Measurements from ENCODE around the gene FAM20C. TPM values are rescaled to one million over a fixed set of nuclear protein-coding genes. Genes with fewer than 3 reads are reported as not detected.
A peak's percentile ranks its signal among the peaks of the same experiment; 100 is the strongest.

The FAM20C gene
- total RNA-seq, 1 donor from 2014 or later: 21.9 TPM

DNA sequence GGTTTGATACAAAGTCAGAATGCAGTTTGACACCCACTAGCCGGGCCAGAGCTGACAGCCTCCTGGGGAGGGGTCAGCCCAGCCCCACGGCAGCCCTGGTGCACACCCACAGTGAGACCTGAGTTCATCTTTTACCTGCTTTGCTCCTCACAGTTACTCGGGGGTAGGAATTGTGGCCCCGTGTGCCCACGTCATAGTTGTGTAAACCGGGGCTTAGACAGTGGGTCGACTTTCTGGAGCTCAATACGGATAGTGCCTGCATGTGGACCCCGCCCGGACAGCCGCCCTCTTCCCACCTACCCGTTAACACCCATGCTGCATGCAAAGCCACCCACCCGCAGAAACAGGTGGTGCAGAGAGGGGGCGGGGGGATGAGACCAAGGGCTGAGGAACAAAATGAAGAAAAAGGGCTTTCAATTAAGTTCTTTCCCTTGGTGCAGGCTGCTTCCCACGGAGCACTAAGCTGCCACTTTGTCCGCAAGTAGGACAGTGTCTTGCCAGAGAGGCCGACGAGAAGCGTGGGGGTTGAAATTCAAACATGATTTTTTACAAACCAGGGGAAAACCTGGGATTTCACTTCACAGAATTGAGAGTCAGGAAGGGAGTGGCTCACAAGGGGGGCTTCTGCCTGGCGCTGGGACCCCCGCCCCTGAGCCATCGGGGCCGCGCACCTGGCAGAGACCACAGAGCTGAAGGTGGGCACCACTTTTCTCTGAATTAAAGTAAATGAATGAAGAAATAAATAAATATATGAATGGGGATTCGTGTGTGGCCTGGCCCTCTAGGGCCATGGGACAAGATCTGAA is 73.0 kb downstream of the FAM20C start:
- DNase-seq (ENCODE audit: low read depth, low spot score): no peak
- Mint-ChIP-seq H3K4me1 (no peaks in the 10 kb centered on the region), H3K9me3 (no peaks in the 10 kb centered on the region), H3K36me3 (ENCODE audit: low read depth) (peaks cover 10% of the 10 kb centered on the region), H3K27ac (ENCODE audit: unreplicated experiment) (no peak overlapping the region), H3K4me3 (no peak overlapping the region), H3K27me3 (ENCODE audit: low read depth) (peaks cover 21% of the 10 kb centered on the region)
- no peak for TF ChIP-seq CTCF (conservative IDR thresholded peaks at IDR 0.05)

DNA sequence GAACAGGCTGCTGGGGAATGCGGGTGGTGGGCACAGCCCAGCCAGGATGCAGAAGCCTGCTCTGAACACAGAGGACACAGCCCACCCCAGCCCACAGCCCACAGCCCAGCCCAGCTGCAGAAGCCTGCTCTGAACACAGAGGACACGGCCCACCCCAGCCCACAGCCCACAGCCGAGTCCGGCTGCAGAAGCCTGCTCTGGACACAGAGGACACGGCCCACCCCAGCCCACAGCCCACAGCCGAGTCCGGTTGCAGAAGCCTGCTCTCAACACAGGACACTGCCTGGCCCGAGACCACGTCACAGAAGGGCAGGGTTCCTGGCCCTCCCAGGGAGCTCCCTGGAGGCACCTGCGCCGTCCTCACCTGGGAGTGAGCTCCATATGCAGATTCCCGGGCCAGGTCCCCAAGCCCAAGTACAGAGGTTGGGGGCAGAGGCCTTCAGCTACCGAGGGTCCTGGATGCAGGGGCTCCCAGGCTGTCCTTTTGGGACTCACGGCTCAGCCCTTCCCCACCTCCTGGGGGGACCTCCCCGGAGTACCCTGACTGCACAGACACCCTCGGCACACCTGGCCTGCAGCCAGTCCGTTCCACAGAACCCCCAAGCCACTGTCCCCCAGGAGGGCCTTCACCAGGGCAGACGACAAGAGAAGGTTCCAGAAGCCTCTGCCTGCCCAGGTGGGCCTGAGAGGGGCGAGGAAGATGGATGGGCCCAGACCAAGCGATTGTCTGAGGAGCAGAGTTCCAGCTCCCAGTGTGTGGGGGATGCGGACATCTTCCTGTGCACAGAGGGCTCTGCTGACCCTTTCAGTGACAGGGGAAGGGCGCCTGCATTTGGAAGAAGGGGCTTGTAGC is 73.9 kb downstream of the FAM20C start:
- no peak overlapping the region for H3K4me3 Mint-ChIP-seq
- no peak overlapping the region for H3K27ac Mint-ChIP-seq (ENCODE audit: unreplicated experiment)
- H3K4me1 Mint-ChIP-seq: no peaks in the 10 kb centered on the region
- peaks cover 10% of the 10 kb centered on the region for H3K36me3 Mint-ChIP-seq (ENCODE audit: low read depth)
- no peak for TF ChIP-seq CTCF (conservative IDR thresholded peaks at IDR 0.05)
- DNase-seq (ENCODE audit: low read depth, low spot score): no peak
- no peaks in the 10 kb centered on the region for H3K9me3 Mint-ChIP-seq
- peaks cover 21% of the 10 kb centered on the region for H3K27me3 Mint-ChIP-seq (ENCODE audit: low read depth)

DNA sequence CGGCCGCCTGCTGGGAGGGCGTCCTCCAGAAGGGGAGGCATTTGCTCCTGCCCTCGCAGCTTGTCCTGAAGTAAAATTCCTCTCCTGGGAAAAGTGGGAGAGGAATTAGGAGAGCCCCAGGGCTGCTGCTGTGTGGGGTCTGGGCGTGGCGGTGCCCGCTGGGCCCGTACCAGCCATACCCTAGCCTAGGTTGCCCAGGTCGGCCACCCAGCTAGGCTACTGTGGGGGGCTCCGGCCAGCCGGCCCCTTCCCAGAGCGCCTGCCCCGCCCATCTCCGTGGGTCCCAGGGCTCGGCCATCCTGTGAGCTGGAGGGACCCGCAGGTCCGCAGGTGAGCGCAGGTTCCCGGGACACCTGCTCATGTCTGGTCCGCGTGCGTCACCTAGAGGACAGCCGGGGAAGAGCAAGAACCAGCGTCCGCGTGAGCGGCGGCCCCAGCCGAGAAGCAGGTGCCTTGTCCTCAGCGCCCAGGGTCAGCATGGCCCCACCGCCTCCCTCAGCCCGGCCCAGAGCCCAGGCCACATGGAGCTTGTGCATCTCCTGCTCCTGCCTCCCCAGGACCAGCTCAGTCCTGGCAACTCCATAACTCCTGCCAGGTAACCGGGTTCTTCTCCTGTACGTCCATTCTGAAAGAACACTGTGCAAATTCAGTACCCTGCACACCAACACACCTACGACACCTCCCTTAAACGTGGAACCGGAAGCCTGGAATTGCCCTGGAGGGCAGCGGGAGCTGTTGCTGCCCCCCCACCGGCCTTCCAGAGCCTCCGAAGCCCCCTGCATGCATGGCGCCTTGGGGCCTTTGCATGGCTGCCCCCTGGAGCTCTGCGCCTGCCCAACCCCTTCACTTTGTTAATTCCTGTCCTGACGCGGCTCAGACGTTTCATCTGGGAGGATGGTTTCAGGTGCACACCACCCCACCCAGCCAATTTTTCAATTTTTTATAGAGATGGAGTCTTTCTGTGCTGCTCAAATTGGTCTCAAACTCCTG is 74.8 kb downstream of the FAM20C start:
- H3K4me1 Mint-ChIP-seq: no peaks in the 10 kb centered on the region
- no peak overlapping the region for H3K27ac Mint-ChIP-seq (ENCODE audit: unreplicated experiment)
- H3K36me3 Mint-ChIP-seq (ENCODE audit: low read depth): peaks cover 6% of the 10 kb centered on the region
- TF ChIP-seq CTCF (conservative IDR thresholded peaks at IDR 0.05): peak; percentile 57
- H3K9me3 Mint-ChIP-seq: no peaks in the 10 kb centered on the region
- peaks cover 21% of the 10 kb centered on the region for H3K27me3 Mint-ChIP-seq (ENCODE audit: low read depth)
- peak; percentile 32 for DNase-seq (ENCODE audit: low read depth, low spot score)
- H3K4me3 Mint-ChIP-seq: no peak overlapping the region

GRCh38 chr7:268991-269390 is 76.6 kb downstream of the FAM20C start:
- H3K9me3 Mint-ChIP-seq: peaks cover 7% of the 10 kb centered on the region
- DNase-seq (ENCODE audit: low read depth, low spot score): no peak
- H3K27ac Mint-ChIP-seq (ENCODE audit: unreplicated experiment): no peak overlapping the region
- H3K27me3 Mint-ChIP-seq (ENCODE audit: low read depth): peaks cover 21% of the 10 kb centered on the region
- H3K4me3 Mint-ChIP-seq: no peak overlapping the region
- H3K36me3 Mint-ChIP-seq (ENCODE audit: low read depth): peaks cover 3% of the 10 kb centered on the region
- no peak for TF ChIP-seq CTCF (conservative IDR thresholded peaks at IDR 0.05)
- H3K4me1 Mint-ChIP-seq: no peaks in the 10 kb centered on the region

GRCh38 chr7:269721-270120 is 77.3 kb downstream of the FAM20C start:
- H3K4me1 Mint-ChIP-seq: no peaks in the 10 kb centered on the region
- H3K27me3 Mint-ChIP-seq (ENCODE audit: low read depth): peaks cover 20% of the 10 kb centered on the region
- no peak for TF ChIP-seq CTCF (conservative IDR thresholded peaks at IDR 0.05)
- H3K9me3 Mint-ChIP-seq: peaks cover 7% of the 10 kb centered on the region
- no peak overlapping the region for H3K27ac Mint-ChIP-seq (ENCODE audit: unreplicated experiment)
- DNase-seq (ENCODE audit: low read depth, low spot score): no peak
- no peak overlapping the region for H3K4me3 Mint-ChIP-seq
- H3K36me3 Mint-ChIP-seq (ENCODE audit: low read depth): peaks cover 3% of the 10 kb centered on the region
